Activated T-helper 9 cell treated with anti-CD3 and anti-CD28 coated beads, Interleukin-2, amount 50 U/mL, for 16 hours (primary cell): Measurements from ENCODE around the gene STARD5.

Source experiments
- DNase-seq: peaks from one replicate; pipeline ENCODE4 v3.0.0-alpha.2; 2020; ENCODE audit warnings: low read depth

Gene STARD5

DNA sequence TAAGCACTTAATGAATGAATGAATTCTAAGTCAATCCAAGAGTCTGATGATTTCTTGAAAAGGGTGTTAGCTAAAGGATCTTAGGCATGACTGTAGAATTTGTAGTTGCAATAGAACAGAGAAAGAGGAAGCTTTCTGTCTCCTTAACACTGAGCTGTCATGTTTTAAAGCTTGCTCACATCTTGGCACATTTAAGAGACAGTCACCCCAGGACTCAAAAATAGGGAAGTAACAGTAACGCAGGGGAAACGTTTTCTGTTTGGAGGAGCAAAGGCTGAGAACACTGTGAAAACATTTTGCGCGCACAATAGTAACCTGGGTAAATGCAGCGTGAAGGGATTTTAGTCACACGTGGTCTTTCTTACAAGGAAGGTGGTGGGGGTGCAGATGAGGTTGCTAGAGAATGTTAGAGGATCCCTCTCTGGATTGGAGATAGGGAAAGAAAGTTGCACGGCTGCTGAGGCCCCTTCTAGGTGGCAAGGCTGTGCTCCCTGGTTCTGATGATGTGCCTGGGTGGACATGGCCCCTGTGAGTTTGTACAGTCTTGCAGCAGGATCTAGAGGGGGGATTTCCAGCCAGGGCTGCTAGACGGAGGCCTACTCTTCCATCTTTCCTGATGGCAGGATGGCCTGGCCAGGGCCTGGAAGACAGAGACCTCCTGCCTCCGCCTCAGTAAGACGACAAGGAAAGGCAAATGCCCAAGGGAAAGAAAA is 12.0 kb downstream of the STARD5 start:
- DNase-seq = no peak

DNA sequence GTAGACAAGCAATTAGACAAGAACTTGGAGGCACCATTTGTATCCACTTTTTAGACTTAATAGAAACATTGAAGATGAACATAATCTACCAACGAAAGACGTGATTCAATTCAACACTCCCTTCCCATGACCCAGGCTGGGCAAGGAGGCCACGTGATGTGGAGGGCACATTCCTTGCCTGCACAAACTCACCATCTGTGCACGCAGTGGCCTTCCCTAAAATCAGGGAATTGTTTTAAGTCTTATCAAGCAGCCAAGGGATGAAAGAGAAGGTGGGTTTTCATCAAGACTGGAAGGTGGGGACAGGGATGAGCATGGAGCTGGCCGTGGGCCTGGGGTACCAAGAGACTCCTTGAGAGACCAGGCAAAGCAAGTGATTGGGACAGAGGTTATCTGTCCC is 13.5 kb downstream of the STARD5 start:
- no peak for DNase-seq

DNA sequence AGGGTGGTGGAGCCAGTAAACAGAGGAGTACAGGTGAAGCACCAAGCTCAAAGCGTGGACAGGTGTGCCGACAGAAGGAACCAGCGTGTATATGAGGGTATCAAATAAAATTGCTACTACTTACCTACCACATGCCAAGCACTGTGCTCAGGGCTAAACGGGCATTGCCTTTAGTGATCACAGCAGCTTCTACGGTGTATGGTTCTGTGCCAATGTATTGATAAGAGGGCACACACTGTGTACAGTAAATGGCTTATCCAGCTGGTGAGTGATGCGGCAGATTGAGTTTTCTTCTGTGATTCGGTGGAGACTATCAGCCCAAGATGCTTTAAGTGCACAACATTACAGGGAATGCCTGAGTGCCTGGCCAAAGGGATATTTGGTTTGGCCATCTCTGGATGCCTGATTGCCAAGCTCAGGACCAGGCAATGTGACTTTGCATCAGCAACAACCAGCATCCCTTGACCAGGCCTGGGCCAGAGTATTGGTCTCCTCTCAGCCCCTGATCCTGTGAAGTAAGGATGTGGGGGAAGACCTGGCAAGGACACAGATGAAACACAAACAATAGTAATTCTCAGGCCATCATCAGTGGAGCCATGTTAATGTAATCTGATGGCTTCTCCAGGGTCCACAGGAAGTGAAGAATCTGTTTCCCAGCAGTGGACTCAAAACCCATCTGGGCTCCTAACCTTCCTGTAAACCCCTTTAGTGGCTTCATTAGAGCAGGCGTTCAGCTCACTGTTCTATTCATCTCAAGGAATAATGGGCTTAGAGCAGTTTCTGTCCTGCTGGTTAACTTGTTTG is 14.1 kb downstream of the STARD5 start:
- DNase-seq = no peak

DNA sequence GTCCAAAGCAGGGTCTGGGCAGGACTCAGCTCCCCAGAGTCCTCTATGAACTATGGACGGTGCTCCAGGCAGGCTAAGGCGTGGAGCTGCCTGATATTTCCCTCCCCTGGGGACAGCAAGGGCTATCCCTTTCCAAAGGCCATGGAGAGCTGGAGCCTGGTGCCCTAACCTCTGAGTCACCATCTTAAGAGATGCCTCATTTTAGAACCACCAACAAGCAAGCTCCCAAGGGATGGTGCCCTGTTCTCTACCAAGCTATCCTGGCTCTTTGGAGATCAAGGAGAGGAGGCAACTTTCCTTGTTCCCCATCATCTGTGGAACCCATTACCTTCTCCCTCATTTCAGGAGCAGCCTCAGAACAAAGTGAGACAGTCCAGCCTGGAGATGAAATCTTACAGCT is 15.7 kb downstream of the STARD5 start:
- no peak for DNase-seq

- no peak for DNase-seq
Observed at GRCh38 chr15:81304226-81304625, 19.7 kb downstream of the STARD5 start.

- no peak for DNase-seq
Observed at GRCh38 chr15:81303244-81304225, 20.4 kb downstream of the STARD5 start.

- no peak for DNase-seq
Observed at GRCh38 chr15:81302701-81303109, 21.2 kb downstream of the STARD5 start.

DNA sequence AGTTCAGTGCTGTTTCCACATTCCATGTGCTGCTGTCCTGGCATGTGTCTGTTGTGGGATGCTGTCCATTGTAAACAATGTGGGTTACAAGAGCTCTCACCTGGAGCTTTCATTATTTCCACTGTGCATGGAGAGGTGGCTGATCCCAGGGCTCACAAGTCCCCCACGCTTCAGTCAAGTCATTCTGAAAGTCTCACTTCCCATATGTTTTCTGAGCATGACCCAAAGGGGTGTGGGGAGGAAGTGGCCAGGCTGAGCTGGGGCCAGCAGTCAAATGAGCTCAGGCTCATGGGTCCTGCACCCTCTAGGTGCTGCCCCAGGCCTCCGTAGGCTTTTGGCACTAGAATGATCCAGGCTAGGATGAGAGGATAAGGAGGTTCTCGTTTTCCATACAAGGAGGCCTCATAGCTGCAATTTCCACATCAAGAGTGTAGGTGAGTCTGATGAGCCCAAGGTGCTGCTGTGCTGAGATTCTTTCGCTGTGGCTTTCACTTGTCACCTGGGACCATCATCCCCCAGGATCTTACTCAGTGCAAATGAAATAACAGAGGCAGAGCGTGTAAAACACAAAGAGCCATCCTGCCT is 22.0 kb downstream of the STARD5 start:
- DNase-seq = no peak

- no peak for DNase-seq
Observed at GRCh38 chr15:81301385-81301784, 22.6 kb downstream of the STARD5 start.

- DNase-seq = no peak
Observed at GRCh38 chr15:81299630-81300273, 24.2 kb downstream of the STARD5 start.

GRCh38 chr15:81299156-81299555 is 24.8 kb downstream of the STARD5 start:
- no peak for DNase-seq

GRCh38 chr15:81298611-81299010 is 25.3 kb downstream of the STARD5 start:
- DNase-seq = no peak

GRCh38 chr15:81297603-81298575 is 26.1 kb downstream of the STARD5 start:
- DNase-seq = no peak

DNA sequence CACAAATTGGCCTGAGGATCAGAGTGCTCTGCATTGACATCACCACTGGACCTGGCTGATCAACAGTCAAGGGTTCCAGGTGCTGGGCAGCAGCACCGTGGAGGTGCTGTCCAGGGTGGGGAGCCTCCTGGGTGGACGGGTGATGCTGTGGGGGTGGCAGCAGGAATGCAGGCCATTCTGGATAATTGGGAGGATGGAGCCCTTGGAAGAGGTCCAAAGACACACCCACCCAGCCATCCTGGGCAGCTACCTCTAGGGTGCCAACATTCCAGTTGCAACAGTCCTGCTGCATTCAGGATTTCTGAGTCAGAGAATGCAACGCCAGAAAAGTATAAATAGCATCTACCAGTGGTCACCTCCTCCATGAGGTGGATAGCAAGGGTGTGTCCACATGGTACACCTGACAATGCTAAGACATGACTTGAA is 26.8 kb downstream of the STARD5 start:
- DNase-seq = no peak

- peak; percentile 53 for DNase-seq
Observed at GRCh38 chr15:81296673-81297072, 27.3 kb downstream of the STARD5 start.

- DNase-seq = no peak
Observed at GRCh38 chr15:81296186-81296585, 27.8 kb downstream of the STARD5 start.

DNA sequence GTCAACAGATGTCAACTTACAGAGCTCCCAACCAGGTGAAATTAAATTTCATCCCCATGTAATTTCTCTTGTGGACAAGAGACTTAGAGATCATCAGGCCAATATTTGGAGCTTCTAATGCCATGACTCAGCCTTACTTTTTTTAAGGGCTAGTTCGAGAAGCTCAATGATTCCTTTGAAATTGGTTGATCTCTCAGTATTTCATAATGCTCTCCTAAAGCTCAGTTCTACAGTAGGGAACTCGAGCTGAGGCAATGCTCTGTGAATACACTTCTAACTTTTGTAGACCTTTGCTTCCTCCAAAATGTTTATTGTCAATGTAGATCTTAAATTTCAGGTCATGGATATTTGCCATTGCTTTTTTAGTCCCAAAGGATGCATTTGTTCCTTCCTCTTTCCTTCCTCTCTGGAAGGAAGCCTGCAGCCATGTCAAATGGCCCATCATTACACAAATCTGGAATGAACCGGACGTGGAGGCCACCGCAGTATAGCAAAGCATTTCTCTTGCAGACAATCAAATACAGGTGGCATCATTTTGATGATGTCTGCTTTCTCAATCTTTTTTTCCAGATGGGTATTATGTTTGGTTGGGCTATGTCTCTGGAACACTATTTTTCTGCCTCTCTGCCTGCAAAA is 28.3 kb downstream of the STARD5 start:
- DNase-seq = no peak

- no peak for DNase-seq
Observed at GRCh38 chr15:81294516-81294880, 29.4 kb downstream of the STARD5 start.

DNA sequence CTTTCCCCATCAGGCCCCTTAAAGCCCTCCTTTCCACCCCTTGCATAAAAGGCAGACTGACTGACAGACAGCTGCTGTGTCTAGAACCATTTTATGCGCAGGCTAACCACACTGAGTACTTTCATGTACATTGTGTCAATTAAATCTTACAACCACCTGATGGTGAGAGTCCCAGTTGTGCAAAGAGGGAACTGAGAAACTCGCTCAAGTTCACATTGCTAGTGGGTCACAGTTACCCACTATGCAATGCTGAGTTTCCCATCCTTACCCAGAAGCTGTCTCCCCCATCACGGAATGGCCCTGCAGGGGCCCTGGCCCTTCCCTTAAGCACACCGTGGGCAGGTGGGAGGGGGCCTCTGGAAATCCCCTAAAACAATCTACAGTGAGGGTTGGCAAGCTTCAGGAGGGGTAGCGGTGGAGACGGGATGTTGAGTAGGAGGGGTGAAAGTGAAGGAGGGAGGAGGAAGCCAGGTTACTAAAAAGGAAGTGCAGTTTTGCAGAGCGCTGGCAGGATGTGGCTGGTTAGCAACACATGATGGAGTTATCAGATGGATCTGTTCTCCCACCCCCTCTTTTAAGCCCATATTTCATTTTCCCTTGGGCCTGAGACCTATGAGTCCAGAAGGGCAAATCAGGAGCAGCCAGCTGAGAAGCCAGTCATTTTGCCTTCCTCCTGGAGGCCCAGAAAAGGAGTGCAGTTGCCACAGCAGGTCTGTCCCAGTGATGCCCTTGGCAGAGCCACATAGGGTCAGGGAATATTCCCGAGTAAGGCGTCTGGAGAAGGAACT is 30.0 kb downstream of the STARD5 start:
- peak; percentile 60 for DNase-seq
